Measurements from ENCODE around the gene DENND2A. TPM values are rescaled to one million over a fixed set of nuclear protein-coding genes. Genes with fewer than 3 reads are reported as not detected.

Gene DENND2A
- total RNA-seq, 1 experiment from 2014 or later, result 10.0 TPM

DNA sequence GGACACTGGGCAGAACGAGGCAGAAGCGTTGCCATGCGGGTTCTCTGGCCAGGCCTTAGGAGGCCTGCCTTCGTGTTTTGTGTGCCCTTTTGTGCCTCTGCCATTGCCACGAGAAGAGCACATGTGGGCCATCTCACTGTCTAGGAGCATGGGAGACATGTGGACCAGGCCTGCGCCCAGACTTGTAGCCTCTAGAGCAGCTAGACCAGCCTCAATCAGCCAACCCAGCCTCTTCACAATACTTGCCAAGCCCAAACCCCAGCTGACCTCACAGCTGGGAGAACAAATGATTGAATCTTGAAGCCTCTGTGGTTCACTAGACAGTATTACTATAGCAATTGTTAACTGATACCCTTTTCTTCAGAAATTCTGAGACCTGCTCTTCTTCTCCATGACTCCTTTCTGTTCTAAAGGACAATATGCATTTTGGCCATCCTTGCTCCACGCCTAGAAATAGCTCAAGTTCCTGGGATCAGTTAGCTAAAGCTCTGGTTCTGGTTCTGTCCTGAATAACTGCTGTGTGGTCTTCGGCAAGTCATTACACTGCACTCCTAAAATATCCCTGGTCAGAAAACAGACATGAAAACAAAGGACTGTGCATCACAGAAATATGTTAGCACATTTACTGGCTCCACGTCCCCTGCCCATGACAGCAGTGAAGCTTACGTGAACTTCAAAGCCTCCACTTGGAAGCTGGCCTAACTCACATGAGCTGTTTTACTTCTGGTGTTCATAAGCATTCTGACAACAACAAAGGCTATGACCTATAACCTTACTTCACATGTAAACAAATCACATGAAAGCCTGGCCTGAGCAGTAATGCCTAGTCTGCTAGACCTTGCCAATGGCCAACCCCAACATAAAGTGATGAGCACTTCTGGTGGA is 89.0 kb downstream of the DENND2A start (continued):
- TF ChIP-seq, protein P1, sequence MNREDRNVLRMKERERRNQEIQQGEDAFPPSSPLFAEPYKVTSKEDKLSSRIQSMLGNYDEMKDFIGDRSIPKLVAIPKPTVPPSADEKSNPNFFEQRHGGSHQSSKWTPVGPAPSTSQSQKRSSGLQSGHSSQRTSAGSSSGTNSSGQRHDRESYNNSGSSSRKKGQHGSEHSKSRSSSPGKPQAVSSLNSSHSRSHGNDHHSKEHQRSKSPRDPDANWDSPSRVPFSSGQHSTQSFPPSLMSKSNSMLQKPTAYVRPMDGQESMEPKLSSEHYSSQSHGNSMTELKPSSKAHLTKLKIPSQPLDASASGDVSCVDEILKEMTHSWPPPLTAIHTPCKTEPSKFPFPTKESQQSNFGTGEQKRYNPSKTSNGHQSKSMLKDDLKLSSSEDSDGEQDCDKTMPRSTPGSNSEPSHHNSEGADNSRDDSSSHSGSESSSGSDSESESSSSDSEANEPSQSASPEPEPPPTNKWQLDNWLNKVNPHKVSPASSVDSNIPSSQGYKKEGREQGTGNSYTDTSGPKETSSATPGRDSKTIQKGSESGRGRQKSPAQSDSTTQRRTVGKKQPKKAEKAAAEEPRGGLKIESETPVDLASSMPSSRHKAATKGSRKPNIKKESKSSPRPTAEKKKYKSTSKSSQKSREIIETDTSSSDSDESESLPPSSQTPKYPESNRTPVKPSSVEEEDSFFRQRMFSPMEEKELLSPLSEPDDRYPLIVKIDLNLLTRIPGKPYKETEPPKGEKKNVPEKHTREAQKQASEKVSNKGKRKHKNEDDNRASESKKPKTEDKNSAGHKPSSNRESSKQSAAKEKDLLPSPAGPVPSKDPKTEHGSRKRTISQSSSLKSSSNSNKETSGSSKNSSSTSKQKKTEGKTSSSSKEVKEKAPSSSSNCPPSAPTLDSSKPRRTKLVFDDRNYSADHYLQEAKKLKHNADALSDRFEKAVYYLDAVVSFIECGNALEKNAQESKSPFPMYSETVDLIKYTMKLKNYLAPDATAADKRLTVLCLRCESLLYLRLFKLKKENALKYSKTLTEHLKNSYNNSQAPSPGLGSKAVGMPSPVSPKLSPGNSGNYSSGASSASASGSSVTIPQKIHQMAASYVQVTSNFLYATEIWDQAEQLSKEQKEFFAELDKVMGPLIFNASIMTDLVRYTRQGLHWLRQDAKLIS (CRISPR knock-in tag; IDR thresholded peaks at IDR 0.05; ENCODE audit: borderline replicate concordance), result no peak
- TF ChIP-seq EMX1 (CRISPR knock-in tag; IDR thresholded peaks at IDR 0.05), result no peak
- TF ChIP-seq, protein P2, sequence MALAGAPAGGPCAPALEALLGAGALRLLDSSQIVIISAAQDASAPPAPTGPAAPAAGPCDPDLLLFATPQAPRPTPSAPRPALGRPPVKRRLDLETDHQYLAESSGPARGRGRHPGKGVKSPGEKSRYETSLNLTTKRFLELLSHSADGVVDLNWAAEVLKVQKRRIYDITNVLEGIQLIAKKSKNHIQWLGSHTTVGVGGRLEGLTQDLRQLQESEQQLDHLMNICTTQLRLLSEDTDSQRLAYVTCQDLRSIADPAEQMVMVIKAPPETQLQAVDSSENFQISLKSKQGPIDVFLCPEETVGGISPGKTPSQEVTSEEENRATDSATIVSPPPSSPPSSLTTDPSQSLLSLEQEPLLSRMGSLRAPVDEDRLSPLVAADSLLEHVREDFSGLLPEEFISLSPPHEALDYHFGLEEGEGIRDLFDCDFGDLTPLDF (CRISPR knock-in tag; IDR thresholded peaks at IDR 0.05), result no peak
- TF ChIP-seq GRHL2 (CRISPR knock-in tag; IDR thresholded peaks at IDR 0.05; ENCODE audit: insufficient replicate concordance, severe bottlenecking), result no peak
- TF ChIP-seq JAZF1 (CRISPR knock-in tag; IDR thresholded peaks at IDR 0.05), result no peak
- TF ChIP-seq NFE2L1 (CRISPR knock-in tag; IDR thresholded peaks at IDR 0.05), result no peak
- no peak for TF ChIP-seq FOXP1 (CRISPR knock-in tag; IDR thresholded peaks at IDR 0.05; ENCODE audit: borderline replicate concordance)

- ATAC-seq, result no peak
- Mint-ChIP-seq H3K27me3 (ENCODE audit: low read depth) (no peaks in the 10 kb centered on the region), H3K27ac (no peak overlapping the region), H3K36me3 (no peaks in the 10 kb centered on the region; the same call in 1 of the 2 replicates), H3K9me3 (no peaks in the 10 kb centered on the region), H3K4me3 (no peak overlapping the region), H3K4me1 (peaks cover 16% of the 10 kb centered on the region)
- DNase-seq (ENCODE audit: low spot score), result no peak
- ChIA-PET CTCF (no interaction called here), POLR2A (no interaction called here)
- no peak for TF ChIP-seq ZNF219 (CRISPR knock-in tag; IDR thresholded peaks at IDR 0.05; ENCODE audit: borderline replicate concordance)
- TF ChIP-seq KAT7 (CRISPR knock-in tag; IDR thresholded peaks at IDR 0.05; ENCODE audit: borderline replicate concordance), result no peak
- TF ChIP-seq, protein P1 (CRISPR knock-in tag; IDR thresholded peaks at IDR 0.05; ENCODE audit: borderline replicate concordance), result no peak
- no peak for TF ChIP-seq SOX15 (CRISPR knock-in tag; IDR thresholded peaks at IDR 0.05)
These were observed 93.7 kb downstream of the DENND2A start for GRCh38 chr7:140546947-140547346.

- H3K36me3 Mint-ChIP-seq, result no peaks in the 10 kb centered on the region; the same call in 1 of the 2 replicates
- H3K9me3 Mint-ChIP-seq, result no peaks in the 10 kb centered on the region
- ChIA-PET CTCF (interaction anchor here (1.2 kb wide), 1 partner anchor 100 kb away, joined by 3 read pairs; no protein-coding TSS in a partner anchor), POLR2A (no interaction called here)
- H3K4me1 Mint-ChIP-seq, result peaks cover 36% of the 10 kb centered on the region
- ATAC-seq (no peak), DNase-seq (ENCODE audit: low spot score) (no peak)
- H3K27ac Mint-ChIP-seq, result peak overlapping the region; percentile 58; the same call in 1 of the 2 replicates
- H3K27me3 Mint-ChIP-seq (ENCODE audit: low read depth), result no peaks in the 10 kb centered on the region
- no peak overlapping the region for H3K4me3 Mint-ChIP-seq
- no peak for TF ChIP-seq ZMAT4 (CRISPR knock-in tag; IDR thresholded peaks at IDR 0.05)
- TF ChIP-seq, protein P3, sequence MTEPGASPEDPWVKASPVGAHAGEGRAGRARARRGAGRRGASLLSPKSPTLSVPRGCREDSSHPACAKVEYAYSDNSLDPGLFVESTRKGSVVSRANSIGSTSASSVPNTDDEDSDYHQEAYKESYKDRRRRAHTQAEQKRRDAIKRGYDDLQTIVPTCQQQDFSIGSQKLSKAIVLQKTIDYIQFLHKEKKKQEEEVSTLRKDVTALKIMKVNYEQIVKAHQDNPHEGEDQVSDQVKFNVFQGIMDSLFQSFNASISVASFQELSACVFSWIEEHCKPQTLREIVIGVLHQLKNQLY (CRISPR knock-in tag; IDR thresholded peaks at IDR 0.05), result no peak
- TF ChIP-seq USF1 (CRISPR knock-in tag; IDR thresholded peaks at IDR 0.05), result no peak
- TF ChIP-seq SMAD4 (CRISPR knock-in tag; IDR thresholded peaks at IDR 0.05), result no peak
- TF ChIP-seq, protein P4, sequence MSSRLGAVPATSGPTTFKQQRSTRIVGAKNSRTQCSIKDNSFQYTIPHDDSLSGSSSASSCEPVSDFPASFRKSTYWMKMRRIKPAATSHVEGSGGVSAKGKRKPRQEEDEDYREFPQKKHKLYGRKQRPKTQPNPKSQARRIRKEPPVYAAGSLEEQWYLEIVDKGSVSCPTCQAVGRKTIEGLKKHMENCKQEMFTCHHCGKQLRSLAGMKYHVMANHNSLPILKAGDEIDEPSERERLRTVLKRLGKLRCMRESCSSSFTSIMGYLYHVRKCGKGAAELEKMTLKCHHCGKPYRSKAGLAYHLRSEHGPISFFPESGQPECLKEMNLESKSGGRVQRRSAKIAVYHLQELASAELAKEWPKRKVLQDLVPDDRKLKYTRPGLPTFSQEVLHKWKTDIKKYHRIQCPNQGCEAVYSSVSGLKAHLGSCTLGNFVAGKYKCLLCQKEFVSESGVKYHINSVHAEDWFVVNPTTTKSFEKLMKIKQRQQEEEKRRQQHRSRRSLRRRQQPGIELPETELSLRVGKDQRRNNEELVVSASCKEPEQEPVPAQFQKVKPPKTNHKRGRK (CRISPR knock-in tag; IDR thresholded peaks at IDR 0.05; ENCODE audit: borderline replicate concordance), result no peak
These were observed 96.2 kb downstream of the DENND2A start for GRCh38 chr7:140544388-140544826.
